Activated B cell treated with CpG ODN at 0.5 μM for 24 hours (primary cell): ENCODE measurements around the gene EPB41L4A. TPM values are rescaled to one million over a fixed set of nuclear protein-coding genes. Genes with fewer than 3 reads are reported as not detected.

Experiments
- ATAC-seq: fragments of 200-7000 bp; cut with Tn5 transposase; one replicate; pipeline ENCODE4 v1.10.0; 2021; ENCODE audit warnings: low read depth, mild to moderate bottlenecking, moderate library complexity
- CTCF ChIA-PET: fragments of 350-600 bp; sonication (Branson Sonifier 250); formaldehyde crosslinking; loops from one replicate; lab custom pipeline; 2021; ENCODE audit warnings: antibody characterized with exemption; lab: Charles Lee
- POLR2A ChIA-PET: fragments of 350-600 bp; sonication (Branson Sonifier 250); formaldehyde crosslinking; loops from one replicate; lab custom pipeline; 2021; ENCODE audit warnings: antibody characterized with exemption; lab: Charles Lee
- DNase-seq: peaks from one replicate; pipeline ENCODE4 v3.0.0; 2022
- H3K27ac Mint-ChIP-seq: one replicate; pipeline ENCODE4 v1.8.0; 2020; ENCODE audit warnings: mixed read lengths
- H3K27me3 Mint-ChIP-seq: one replicate; pipeline ENCODE4 v1.8.0; 2021; ENCODE audit warnings: mixed read lengths
- H3K36me3 Mint-ChIP-seq: one replicate; pipeline ENCODE4 v1.8.0; 2021; ENCODE audit warnings: low read depth, mixed read lengths
- H3K4me1 Mint-ChIP-seq: one replicate; pipeline ENCODE4 v1.8.0; 2021; ENCODE audit warnings: mixed read lengths
- H3K4me3 Mint-ChIP-seq: one replicate; pipeline ENCODE4 v1.8.0; 2020; ENCODE audit warnings: mild to moderate bottlenecking, mixed read lengths
- H3K9me3 Mint-ChIP-seq: one replicate; pipeline ENCODE4 v1.8.0; 2020; ENCODE audit warnings: mixed read lengths
- intact Hi-C: fragments of 100-400 bp; cut with micrococcal nuclease; formaldehyde crosslinking; loops from one replicate; pipeline ENCODE4 v1.15.1; 2024
- total RNA-seq: library from RNA; stranded (reverse); gene quantifications from 2 replicates; pipeline ENCODE4 v1.2.3, GENCODE V29; 2022
- TF ChIP-seq, protein P1 (sequence below): fragments of 200-600 bp; IDR thresholded peaks from one replicate; pipeline ENCODE4 v1.8.0; 2022; ENCODE audit warnings: antibody characterized with exemption, mild to moderate bottlenecking

EPB41L4A gene
- total RNA-seq, 1 donor from 2014 or later: 7.1 TPM

DNA sequence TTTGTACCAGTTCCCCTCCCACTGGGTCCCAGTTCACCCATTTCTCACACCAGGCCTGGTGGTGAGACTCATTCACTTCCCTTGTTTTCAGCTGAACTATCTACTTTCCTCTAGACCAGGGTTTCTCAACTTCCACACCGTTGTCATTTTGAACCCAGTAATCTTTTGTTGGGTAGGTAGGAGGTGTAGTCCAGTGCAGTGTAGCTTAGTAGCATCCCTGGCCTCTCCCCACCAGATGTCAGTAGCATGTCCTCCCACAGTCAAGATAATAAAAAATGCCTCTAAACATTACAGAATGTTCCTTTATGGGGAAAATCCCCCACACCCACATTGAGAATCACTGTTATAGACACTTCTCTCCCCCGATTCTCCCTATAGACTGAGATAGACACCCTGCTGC is 299.1 kb downstream of the EPB41L4A start:
- Mint-ChIP-seq H3K9me3 (peaks cover 5% of the 10 kb centered on the region), H3K36me3 (no peaks in the 10 kb centered on the region), H3K4me3 (no peak overlapping the region), H3K27ac (no peak overlapping the region), H3K27me3 (peaks cover 14% of the 10 kb centered on the region), H3K4me1 (no peaks in the 10 kb centered on the region)
- DNase-seq (no peak), ATAC-seq (no peak)
- intact Hi-C loops: no loop called here
- TF ChIP-seq, protein P1, sequence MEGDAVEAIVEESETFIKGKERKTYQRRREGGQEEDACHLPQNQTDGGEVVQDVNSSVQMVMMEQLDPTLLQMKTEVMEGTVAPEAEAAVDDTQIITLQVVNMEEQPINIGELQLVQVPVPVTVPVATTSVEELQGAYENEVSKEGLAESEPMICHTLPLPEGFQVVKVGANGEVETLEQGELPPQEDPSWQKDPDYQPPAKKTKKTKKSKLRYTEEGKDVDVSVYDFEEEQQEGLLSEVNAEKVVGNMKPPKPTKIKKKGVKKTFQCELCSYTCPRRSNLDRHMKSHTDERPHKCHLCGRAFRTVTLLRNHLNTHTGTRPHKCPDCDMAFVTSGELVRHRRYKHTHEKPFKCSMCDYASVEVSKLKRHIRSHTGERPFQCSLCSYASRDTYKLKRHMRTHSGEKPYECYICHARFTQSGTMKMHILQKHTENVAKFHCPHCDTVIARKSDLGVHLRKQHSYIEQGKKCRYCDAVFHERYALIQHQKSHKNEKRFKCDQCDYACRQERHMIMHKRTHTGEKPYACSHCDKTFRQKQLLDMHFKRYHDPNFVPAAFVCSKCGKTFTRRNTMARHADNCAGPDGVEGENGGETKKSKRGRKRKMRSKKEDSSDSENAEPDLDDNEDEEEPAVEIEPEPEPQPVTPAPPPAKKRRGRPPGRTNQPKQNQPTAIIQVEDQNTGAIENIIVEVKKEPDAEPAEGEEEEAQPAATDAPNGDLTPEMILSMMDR: no peak
- ChIA-PET POLR2A (no interaction called here), CTCF (no interaction called here)

DNA sequence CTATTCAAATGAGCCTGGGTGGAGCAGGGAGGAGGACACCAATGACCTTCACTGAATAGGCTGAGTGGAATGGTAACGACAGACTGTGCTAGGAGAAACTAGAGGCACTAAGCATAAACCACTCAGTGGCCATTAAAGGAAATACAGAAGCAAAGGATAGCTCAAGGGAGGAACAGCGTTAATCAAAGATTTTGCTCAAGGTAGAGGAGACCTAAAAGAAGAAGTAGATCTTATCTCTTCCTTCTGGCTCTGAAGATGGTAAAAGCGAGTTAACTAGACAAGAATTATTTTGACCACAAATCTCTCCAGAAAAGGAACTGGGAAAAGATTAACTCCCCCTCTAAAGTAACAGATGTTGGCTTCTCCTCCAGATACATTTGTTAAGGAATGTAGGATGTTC is 299.6 kb downstream of the EPB41L4A start:
- intact Hi-C loops: no loop called here
- Mint-ChIP-seq H3K4me1 (no peaks in the 10 kb centered on the region), H3K4me3 (no peak overlapping the region), H3K27ac (no peak overlapping the region), H3K27me3 (peaks cover 13% of the 10 kb centered on the region), H3K36me3 (no peaks in the 10 kb centered on the region), H3K9me3 (peaks cover 5% of the 10 kb centered on the region)
- TF ChIP-seq, protein P1: no peak
- DNase-seq (no peak), ATAC-seq (no peak)
- POLR2A ChIA-PET: no interaction called here
- CTCF ChIA-PET: no interaction called here

GRCh38 chr5:112117551-112117950 is 301.5 kb downstream of the EPB41L4A start:
- TF ChIP-seq, protein P1: no peak
- no peak for DNase-seq
- no peaks in the 10 kb centered on the region for H3K4me1 Mint-ChIP-seq
- CTCF ChIA-PET: interaction anchor here (0.5 kb wide), 1 partner anchor 30 kb away, joined by 3 read pairs; no protein-coding TSS in a partner anchor
- peaks cover 5% of the 10 kb centered on the region for H3K9me3 Mint-ChIP-seq
- H3K36me3 Mint-ChIP-seq: no peaks in the 10 kb centered on the region
- intact Hi-C loops: no loop called here
- H3K4me3 Mint-ChIP-seq: no peak overlapping the region
- no peak for ATAC-seq
- POLR2A ChIA-PET: no interaction called here
- peaks cover 10% of the 10 kb centered on the region for H3K27me3 Mint-ChIP-seq
- no peak overlapping the region for H3K27ac Mint-ChIP-seq

DNA sequence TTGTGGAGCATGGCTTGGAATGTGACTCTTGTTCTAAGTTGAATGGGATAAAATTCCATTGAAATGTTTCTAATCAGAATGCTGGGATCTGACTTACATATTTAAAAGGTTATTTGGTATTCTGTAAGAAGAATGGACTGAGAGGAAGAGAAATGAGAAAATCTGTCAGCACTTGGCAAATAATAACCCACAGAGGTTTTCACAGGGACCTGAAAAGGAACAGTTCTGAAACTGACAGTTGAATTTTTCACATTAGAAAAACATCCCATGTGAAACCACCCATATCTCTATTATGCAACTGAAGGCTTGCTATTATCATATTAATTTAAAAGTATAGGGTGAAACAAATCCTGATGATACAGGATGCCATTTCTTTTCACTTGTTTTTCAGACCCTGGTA is 302.7 kb downstream of the EPB41L4A start:
- TF ChIP-seq, protein P1: no peak
- intact Hi-C loops: no loop called here
- ChIA-PET CTCF (no interaction called here), POLR2A (no interaction called here)
- ATAC-seq (no peak), DNase-seq (no peak)
- H3K27me3 Mint-ChIP-seq: peaks cover 9% of the 10 kb centered on the region
- peaks cover 5% of the 10 kb centered on the region for H3K9me3 Mint-ChIP-seq
- no peak overlapping the region for H3K4me3 Mint-ChIP-seq
- H3K4me1 Mint-ChIP-seq: no peaks in the 10 kb centered on the region
- no peak overlapping the region for H3K27ac Mint-ChIP-seq
- H3K36me3 Mint-ChIP-seq: no peaks in the 10 kb centered on the region

- H3K9me3 Mint-ChIP-seq: no peaks in the 10 kb centered on the region
- H3K36me3 Mint-ChIP-seq: no peaks in the 10 kb centered on the region
- DNase-seq (no peak), ATAC-seq (no peak)
- TF ChIP-seq, protein P1: no peak
- peaks cover 4% of the 10 kb centered on the region for H3K27me3 Mint-ChIP-seq
- ChIA-PET POLR2A (no interaction called here), CTCF (no interaction called here)
- no peaks in the 10 kb centered on the region for H3K4me1 Mint-ChIP-seq
- no peak overlapping the region for H3K27ac Mint-ChIP-seq
- intact Hi-C loops: no loop called here
- no peak overlapping the region for H3K4me3 Mint-ChIP-seq
These were observed 305.5 kb downstream of the EPB41L4A start for GRCh38 chr5:112113565-112113964.
